Esophagus squamous epithelium (tissue), 4 donors: ENCODE measurements around the gene TPM1.

Experiments
- POLR2A ChIP-seq, 4 donors: fragments of 450-650 bp; IDR thresholded peaks; one replicate each; pipeline ENCODE4 v1.6.1; 2017; ENCODE audit warnings: antibody characterized with exemption in 4 of 4, mild to moderate bottlenecking in 4 of 4, moderate library complexity in 3 of 4
- TF ChIP-seq, protein P1 (sequence below), 6 experiments: fragments of 450-650 bp in 4 of 6; fragments of 200-600 bp in 2 of 6; sonication (generic) in 2 of 6; IDR thresholded peaks; one replicate each; pipeline ENCODE4 v1.5.1; 2016 to 2019; ENCODE audit warnings: antibody characterized with exemption in 6 of 6, mild to moderate bottlenecking in 4 of 6, moderate library complexity in 4 of 6

DNA sequence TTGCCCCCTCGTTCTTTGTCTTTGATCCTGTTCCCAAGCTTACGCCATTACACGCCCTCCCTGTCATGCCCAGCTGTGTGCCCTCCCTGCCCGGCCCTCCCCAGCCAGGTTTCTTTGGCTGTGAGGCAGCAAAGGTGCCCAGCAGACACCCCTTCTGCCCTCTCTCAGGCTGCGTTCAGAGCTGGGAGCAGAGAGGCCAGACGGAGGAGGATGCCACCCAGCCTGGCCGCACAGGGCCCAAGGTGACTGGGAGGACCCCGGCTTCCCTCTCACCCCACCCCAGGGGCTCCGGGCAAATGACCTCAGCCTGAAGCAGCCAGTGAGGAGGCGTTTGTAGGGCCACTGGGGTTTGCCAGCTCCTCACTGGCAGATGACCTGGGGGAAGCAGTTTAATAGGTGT is 48.3 kb downstream of the TPM1 start:
- TF ChIP-seq, protein P1, sequence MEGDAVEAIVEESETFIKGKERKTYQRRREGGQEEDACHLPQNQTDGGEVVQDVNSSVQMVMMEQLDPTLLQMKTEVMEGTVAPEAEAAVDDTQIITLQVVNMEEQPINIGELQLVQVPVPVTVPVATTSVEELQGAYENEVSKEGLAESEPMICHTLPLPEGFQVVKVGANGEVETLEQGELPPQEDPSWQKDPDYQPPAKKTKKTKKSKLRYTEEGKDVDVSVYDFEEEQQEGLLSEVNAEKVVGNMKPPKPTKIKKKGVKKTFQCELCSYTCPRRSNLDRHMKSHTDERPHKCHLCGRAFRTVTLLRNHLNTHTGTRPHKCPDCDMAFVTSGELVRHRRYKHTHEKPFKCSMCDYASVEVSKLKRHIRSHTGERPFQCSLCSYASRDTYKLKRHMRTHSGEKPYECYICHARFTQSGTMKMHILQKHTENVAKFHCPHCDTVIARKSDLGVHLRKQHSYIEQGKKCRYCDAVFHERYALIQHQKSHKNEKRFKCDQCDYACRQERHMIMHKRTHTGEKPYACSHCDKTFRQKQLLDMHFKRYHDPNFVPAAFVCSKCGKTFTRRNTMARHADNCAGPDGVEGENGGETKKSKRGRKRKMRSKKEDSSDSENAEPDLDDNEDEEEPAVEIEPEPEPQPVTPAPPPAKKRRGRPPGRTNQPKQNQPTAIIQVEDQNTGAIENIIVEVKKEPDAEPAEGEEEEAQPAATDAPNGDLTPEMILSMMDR (IDR thresholded peaks at IDR 0.05), result no peak
- TF ChIP-seq POLR2A (IDR thresholded peaks at IDR 0.05), result no peak
